GM13977 (cell line): Measurements from ENCODE around the gene NDUFAF2.

ENCODE experiments used
- DNase-seq: peaks from one replicate; pipeline ENCODE4 v3.0.0; 2012; ENCODE audit warnings: low spot score
- in situ Hi-C: fragments of 300-500 bp; cut with MboI; formaldehyde crosslinking; loops from one replicate; pipeline ENCODE4 v1.12.0; 2022; ENCODE audit warnings: low sequenced_read_pairs, low pct_unique_long_range_greater_than_20kb, mixed read lengths, inconsistent platforms; ENCODE audit not compliant: unreplicated experiment
- TF ChIP-seq, protein P1 (sequence below): IDR thresholded peaks from 2 replicates; pipeline ENCODE4 v1.5.1; 2012; ENCODE audit warnings: mild to moderate bottlenecking, control low read depth; ENCODE audit not compliant: insufficient read depth; ENCODE audit errors: extremely low read depth, missing control alignments

Gene NDUFAF2, protein sequence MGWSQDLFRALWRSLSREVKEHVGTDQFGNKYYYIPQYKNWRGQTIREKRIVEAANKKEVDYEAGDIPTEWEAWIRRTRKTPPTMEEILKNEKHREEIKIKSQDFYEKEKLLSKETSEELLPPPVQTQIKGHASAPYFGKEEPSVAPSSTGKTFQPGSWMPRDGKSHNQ

DNA sequence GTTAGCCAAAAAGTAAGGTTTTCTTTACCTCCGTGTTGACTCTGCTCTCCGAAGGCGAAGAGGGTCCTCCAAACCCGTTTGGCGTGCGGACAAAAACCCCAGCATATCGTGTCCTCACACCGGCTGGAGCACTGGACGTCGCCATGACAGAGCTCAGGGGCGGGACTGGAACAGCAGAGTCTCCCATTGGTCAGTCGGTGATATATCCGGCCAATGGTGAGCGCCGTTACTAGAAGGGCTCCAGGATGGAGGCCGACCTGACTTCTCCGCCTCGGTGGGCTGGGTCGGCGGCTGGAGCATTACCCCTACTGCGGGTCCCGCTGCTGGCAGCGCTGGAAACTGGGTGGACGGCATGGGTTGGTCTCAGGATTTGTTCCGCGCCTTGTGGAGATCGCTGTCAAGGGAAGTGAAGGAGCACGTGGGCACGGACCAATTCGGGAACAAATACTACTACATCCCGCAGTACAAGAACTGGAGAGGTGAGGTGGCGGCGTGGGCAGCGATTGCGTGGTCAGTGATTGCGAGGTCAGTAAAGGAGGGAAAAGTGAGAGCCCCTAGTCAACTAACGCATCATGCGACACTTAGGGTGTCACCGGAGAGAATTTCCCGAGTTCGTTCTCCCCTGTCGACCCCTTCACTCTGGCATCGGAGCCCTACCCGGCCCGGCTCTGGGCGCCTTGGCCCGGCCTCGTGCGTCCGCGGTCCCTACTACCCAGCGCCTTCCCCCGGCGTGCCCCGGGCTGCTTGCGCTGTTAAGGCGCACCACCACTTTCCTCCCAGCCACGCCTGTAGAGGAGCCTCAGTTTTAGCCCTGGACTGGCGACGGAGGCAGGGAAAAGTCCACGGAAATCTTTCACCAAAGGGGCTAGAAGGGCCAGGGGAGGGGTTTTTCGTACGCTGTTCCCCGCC lies at the start of gene NDUFAF2, which contains the start of gene ERCC8:
Gene NDUFAF2 (plus strand): TSS at position 302 of the 909 bp plus-strand sequence. CDS start 51 bp downstream, at position 353.
Gene ERCC8 (minus strand): TSS at position 167 of the 909 bp plus-strand sequence. CDS start 62 bp downstream, at position 105.
- in situ Hi-C loops: no loop called here
- peak; percentile 94 for DNase-seq
- TF ChIP-seq, protein P1, sequence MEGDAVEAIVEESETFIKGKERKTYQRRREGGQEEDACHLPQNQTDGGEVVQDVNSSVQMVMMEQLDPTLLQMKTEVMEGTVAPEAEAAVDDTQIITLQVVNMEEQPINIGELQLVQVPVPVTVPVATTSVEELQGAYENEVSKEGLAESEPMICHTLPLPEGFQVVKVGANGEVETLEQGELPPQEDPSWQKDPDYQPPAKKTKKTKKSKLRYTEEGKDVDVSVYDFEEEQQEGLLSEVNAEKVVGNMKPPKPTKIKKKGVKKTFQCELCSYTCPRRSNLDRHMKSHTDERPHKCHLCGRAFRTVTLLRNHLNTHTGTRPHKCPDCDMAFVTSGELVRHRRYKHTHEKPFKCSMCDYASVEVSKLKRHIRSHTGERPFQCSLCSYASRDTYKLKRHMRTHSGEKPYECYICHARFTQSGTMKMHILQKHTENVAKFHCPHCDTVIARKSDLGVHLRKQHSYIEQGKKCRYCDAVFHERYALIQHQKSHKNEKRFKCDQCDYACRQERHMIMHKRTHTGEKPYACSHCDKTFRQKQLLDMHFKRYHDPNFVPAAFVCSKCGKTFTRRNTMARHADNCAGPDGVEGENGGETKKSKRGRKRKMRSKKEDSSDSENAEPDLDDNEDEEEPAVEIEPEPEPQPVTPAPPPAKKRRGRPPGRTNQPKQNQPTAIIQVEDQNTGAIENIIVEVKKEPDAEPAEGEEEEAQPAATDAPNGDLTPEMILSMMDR: no peak

DNA sequence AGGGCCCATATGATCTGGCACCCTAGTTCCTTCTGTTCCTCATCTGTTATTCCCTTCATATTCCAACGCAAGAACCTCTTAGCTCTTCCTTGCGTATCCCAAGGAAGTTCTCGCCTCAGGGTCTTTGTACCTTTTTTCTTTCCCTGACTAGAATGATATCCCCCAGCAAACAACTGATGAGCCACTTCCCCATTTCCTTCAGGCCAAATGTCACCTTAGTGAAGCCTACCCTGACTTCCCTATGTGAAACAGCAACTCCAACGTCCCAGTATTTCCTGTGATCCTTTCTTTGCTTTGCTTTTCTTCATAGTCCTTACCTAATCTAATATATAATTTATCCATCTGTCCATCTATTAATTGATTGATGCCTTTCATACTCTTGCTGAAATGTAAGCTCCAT lies 48.0 kb upstream of the NDUFAF2 start:
- TF ChIP-seq, protein P1: no peak
- no peak for DNase-seq
- in situ Hi-C loops: no loop called here

DNA sequence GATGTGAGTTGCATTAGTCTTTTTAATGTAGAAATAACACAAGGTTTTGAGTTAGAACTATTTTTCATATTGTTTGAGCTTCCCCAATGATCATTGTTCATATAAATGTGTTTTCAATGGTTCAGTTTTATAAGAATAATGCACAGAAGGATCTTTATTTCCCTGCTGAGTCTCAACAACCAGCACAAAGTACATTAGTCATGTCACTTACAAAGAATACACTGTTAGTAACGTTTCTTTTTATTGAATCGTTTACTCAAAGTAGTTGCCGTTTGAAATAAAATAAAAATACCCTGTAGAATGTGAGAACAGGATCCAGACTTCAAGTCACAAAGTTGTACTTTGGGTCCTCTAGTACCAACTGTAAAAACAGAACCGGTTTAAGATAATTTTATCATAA lies 41.6 kb upstream of the NDUFAF2 start:
- TF ChIP-seq, protein P1: no peak
- DNase-seq: no peak
- in situ Hi-C loops: no loop called here

DNA sequence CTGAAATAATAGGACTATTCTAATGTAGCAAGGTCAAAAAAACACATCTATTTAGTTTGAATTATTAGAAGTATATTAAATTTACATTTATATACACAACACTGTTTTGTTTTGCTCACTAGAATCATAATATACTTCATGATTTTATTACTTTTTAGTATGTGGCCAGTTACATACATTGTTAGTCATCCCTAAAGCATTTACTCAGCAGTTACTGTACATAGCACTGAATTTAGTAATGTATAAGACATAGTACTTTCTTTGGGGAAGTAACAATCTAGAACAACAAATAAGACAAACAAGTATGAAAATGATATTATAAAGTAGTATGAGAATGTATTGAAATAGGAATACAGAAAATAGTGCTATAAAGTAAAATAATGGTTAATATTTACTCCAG lies 28.4 kb upstream of the NDUFAF2 start:
- no peak for DNase-seq
- in situ Hi-C loops: no loop called here
- TF ChIP-seq, protein P1: no peak

DNA sequence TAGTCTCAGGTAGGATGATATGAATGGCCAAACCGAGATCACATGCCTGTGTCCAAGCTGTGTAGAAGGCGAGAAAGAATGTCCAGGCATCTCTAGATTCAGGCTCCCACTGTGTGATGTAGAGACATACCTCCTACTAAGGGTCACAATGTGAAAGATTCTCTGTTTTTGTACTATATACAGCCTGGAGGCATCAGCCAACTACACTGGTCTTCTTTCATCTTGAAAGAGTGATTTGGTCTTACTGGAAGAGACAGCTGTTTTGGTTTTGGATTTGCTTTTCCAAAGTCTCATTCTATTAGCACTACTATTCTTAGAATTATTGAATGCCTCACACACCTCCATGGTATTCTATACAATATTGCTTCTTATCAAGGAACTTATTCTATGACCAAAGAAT lies 26.5 kb upstream of the NDUFAF2 start:
- TF ChIP-seq, protein P1: no peak
- in situ Hi-C loops: no loop called here
- no peak for DNase-seq

DNA sequence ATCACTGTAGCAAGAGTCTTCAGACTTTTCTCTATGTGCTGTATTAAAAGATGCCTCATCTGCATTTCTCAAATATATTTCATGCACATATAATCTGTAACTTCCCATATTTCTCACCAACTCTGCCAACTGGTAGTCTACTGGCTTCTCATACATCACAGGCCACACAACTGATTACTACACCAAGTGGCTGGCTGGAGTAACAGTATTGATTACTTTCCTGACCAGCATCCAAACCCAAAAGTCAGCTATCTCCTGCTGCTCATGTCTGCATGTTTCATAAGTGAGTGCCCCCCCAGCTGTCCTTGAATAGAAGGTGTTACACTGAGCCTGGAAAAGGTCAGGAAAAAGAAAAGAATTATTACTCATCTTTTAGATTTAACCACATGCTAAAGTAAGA lies 17.6 kb upstream of the NDUFAF2 start:
- in situ Hi-C loops: no loop called here
- DNase-seq: no peak
- TF ChIP-seq, protein P1: no peak
